ENCODE results near the gene NFE2.
"Not testable (repeated sequence)": the region's sequence is repeated elsewhere in the genome, so short reads cannot be mapped to it uniquely, and the experiment has no call there.

The NFE2 gene

DNA sequence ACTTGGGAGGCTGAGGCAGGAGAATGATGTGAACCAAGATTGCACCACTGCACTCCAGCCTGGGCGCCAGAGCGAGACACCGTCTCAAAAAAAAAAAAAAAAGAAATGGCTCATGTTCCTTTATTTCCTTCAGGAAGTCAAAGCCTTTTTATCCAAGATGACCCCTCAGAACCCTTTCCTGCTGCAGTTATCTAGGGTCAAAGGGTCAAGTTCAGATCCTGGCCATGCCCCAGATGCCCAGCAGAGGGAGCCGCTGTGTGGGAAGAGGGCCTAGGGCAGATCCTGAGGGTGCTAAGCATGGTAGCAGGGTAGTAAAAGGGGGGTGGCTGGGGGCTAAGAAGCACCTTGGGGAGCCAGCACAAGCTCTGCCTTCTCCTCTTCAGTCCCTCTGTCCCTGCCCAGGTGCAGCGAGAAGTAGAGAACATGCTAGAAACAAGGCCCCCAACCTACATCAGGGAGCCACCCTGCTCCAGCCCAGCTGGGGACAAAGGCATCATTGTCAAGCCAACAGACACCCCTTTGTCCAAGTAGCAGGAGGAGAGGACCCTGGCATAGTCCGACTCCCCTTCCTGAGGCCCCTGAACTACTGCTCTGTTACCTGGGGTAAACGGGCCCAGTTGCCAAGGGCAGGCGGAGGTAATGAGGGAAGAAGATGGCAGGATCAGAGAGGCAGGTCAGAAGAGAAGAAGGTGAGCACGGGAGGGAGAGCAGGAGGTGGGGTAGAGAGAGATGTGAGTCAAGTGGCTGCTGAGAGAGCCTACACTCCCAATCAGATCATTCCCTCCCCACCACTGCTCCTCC is 6.5 kb downstream of the NFE2 start:
- H3K4me1 ChIP-seq (ENCODE audit: control insufficient read depth, insufficient read depth, low read length), result no peaks in the 10 kb centered on the region
- H3K27me3 ChIP-seq (ENCODE audit: control insufficient read depth, insufficient read depth, low read length, poor library complexity, severe bottlenecking), result no peaks in the 10 kb centered on the region
- 82 to 83% methylated on average over 9 of the region's 9 CpGs for WGBS, 2 experiments
- no peaks in the 10 kb centered on the region for H3K36me3 ChIP-seq (ENCODE audit: control insufficient read depth, insufficient read depth, low read length)
- H3K4me3 ChIP-seq (ENCODE audit: insufficient read depth, low read depth, low read length), result no peak overlapping the region
- H3K27ac ChIP-seq (ENCODE audit: insufficient read depth, low read depth, low read length, poor library complexity, severe bottlenecking), result no peak overlapping the region
- no peaks in the 10 kb centered on the region for H3K9me3 ChIP-seq (ENCODE audit: control insufficient read depth, low read length)

- Histone ChIP-seq H3K4me3 (ENCODE audit: insufficient read depth, low read depth, low read length) (no peak overlapping the region), H3K9me3 (ENCODE audit: control insufficient read depth, low read length) (no peaks in the 10 kb centered on the region), H3K27me3 (ENCODE audit: control insufficient read depth, insufficient read depth, low read length, poor library complexity, severe bottlenecking) (no peaks in the 10 kb centered on the region), H3K27ac (ENCODE audit: insufficient read depth, low read depth, low read length, poor library complexity, severe bottlenecking) (no peak overlapping the region), H3K36me3 (ENCODE audit: control insufficient read depth, insufficient read depth, low read length) (peaks cover under 1% of the 10 kb centered on the region), H3K4me1 (ENCODE audit: control insufficient read depth, insufficient read depth, low read length) (no peaks in the 10 kb centered on the region)
- WGBS, 2 experiments, result 93 to 96% methylated on average over 7 of the region's 7 CpGs
These were observed 7.9 kb downstream of the NFE2 start for GRCh38 chr12:54292931-54293241.

- Histone ChIP-seq H3K9me3 (ENCODE audit: control insufficient read depth, low read length) (no peaks in the 10 kb centered on the region), H3K4me3 (ENCODE audit: insufficient read depth, low read depth, low read length) (no peak overlapping the region), H3K27ac (ENCODE audit: insufficient read depth, low read depth, low read length, poor library complexity, severe bottlenecking) (no peak overlapping the region), H3K36me3 (ENCODE audit: control insufficient read depth, insufficient read depth, low read length) (peaks cover 6% of the 10 kb centered on the region), H3K4me1 (ENCODE audit: control insufficient read depth, insufficient read depth, low read length) (no peaks in the 10 kb centered on the region), H3K27me3 (ENCODE audit: control insufficient read depth, insufficient read depth, low read length, poor library complexity, severe bottlenecking) (no peaks in the 10 kb centered on the region)
- WGBS, 2 experiments, result 95 to 96% methylated on average over 30 of the region's 30 CpGs
These were observed 8.5 kb downstream of the NFE2 start for GRCh38 chr12:54292083-54292930.

DNA sequence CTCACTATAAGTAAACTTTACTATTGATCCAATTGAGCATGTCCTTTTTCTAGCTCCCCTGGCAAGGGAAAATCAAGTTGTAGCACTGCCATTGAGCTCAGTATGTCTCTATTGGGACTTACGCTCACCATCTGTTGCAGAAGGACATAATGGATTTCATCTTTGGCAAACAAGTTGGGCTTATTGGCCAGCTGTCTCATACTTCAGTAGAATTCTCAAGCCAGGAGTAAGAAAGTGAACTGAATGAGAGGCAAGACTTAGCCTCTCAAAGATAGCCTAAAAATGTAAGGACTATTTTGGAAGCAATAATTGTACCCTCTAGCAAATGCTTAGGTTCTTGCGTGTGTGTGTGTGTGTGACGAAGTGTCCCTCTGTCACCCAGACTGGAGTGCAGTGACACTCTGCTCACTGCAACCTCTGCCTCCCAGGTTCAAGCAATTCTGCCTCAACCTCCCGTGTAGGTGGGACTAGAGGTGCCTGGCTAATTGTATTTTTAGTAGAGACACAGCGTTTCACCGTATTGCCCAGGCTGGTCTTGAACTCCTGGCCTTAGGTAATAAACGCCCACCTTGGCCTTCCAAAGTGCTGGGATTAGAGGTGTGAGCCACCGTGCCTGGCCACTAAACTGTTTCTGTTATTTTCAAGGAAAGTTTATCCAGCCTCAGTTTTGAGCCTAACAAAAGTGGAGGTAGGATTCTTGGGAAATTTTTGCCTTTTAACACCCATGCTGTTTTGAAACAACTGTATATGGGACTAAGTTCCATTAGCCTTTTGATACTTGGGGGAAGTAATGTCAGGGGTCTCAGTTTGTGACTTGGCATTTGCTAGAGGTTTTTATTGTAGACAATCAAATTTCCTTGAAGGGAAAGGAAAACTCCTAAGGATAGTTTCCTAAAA is 13.3 kb downstream of the NFE2 start:
- H3K4me3 ChIP-seq (ENCODE audit: insufficient read depth, low read depth, low read length), result no peak overlapping the region
- peaks cover 44% of the 10 kb centered on the region for H3K36me3 ChIP-seq (ENCODE audit: control insufficient read depth, insufficient read depth, low read length)
- WGBS, 2 experiments, result 88 to 90% methylated on average over 8 of the region's 8 CpGs
- no peak overlapping the region for H3K27ac ChIP-seq (ENCODE audit: insufficient read depth, low read depth, low read length, poor library complexity, severe bottlenecking)
- no peaks in the 10 kb centered on the region for H3K27me3 ChIP-seq (ENCODE audit: control insufficient read depth, insufficient read depth, low read length, poor library complexity, severe bottlenecking)
- peaks cover 12% of the 10 kb centered on the region for H3K4me1 ChIP-seq (ENCODE audit: control insufficient read depth, insufficient read depth, low read length)
- H3K9me3 ChIP-seq (ENCODE audit: control insufficient read depth, low read length), result no peaks in the 10 kb centered on the region

DNA sequence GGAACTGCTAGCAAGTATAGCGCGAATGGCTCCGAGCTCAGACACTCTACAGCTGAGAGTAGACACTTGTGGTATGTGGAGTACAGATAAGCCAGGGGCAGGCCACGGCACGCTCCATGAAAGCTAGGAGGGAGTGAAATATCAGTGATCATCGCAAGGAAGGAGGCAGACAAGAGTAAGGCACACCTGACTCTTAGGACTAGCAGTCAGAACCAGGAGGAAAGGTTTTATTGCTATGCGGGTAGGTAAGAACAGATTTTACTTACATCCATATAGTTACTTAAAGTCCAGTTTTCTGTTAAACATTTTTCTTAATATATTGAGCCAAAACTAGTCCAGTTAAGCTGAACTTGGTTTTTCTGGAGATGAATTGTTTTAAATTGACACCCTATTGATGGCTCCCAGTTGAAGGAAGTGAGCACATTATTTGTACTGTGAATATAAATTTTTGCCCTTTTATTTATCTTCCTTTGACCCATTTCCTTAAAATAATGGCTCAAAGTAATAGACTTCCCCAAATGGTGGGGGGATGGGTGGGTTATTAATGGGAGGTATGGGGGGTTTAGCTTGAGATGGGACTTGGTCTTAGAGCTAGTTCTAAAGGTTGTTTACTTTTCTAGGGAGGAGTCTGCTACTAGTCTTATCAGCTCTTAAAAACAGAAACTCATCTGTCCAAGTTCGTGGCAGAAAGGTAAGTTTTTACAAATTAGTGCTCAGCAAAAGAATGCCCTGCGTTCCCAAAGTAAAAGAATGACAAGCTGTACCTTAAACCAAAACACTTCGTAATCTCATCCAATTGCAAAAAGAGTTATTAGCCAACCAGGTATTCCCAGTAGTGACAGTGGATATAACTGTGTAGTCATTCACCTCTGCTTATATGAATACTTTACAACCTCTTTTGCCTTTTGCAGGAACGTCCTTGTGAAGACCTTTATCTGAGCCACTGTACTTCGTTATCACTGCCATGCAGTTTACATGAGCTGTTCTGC is 14.5 kb downstream of the NFE2 start:
- Histone ChIP-seq H3K27me3 (ENCODE audit: control insufficient read depth, insufficient read depth, low read length, poor library complexity, severe bottlenecking) (no peaks in the 10 kb centered on the region), H3K4me3 (ENCODE audit: insufficient read depth, low read depth, low read length) (no peak overlapping the region), H3K27ac (ENCODE audit: insufficient read depth, low read depth, low read length, poor library complexity, severe bottlenecking) (no peak overlapping the region), H3K36me3 (ENCODE audit: control insufficient read depth, insufficient read depth, low read length) (peaks cover 55% of the 10 kb centered on the region), H3K4me1 (ENCODE audit: control insufficient read depth, insufficient read depth, low read length) (peaks cover 12% of the 10 kb centered on the region), H3K9me3 (ENCODE audit: control insufficient read depth, low read length) (no peaks in the 10 kb centered on the region)
- 95% methylated on average over 11 of the region's 12 CpGs for WGBS, 2 experiments

DNA sequence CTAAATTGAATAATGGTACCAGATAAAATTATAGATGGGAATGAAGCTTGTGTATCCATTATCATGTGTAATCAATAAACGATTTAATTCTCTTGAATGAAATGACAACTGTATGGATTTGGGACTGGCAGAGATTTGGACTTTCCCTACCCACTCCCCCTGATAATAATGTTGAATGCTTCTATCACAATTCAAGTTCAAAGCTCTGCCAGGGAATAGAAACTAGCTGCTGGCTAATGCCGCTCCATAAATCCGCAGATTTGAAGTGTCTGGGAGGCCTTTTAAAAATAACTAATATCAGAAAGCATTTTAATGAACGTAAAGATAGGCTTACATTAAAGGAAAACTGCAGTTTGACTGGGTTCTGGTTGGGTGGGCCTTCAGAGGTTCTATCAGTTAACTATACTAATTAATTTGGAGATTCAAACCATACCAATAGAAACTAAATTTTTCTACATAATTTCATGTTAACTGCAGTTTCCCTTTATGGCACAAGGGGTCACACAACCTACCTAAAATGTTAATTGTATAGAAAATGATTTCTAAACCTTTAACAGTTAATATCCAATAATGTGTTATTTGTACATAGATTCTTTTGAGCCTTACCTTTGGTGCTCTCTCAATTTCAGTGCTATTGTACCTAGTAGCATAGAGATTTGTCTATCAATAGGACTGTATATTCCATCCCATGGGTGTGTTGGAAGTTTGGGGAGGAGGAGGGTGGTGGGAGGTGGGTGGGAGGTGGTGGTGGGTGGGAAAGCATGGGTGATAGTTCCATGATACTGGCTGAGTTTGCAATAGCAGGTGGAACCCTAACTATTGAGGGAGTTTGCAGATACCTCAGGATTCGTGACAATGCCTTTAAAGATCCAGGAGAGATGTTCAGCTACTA is 15.4 kb downstream of the NFE2 start:
- H3K36me3 ChIP-seq (ENCODE audit: control insufficient read depth, insufficient read depth, low read length), result peaks cover 56% of the 10 kb centered on the region
- no peaks in the 10 kb centered on the region for H3K9me3 ChIP-seq (ENCODE audit: control insufficient read depth, low read length)
- 81 to 94% methylated on average over 5 of the region's 5 CpGs for WGBS, 2 experiments
- no peak overlapping the region for H3K27ac ChIP-seq (ENCODE audit: insufficient read depth, low read depth, low read length, poor library complexity, severe bottlenecking)
- peak overlapping the region; percentile 13 for H3K4me3 ChIP-seq (ENCODE audit: insufficient read depth, low read depth, low read length)
- H3K27me3 ChIP-seq (ENCODE audit: control insufficient read depth, insufficient read depth, low read length, poor library complexity, severe bottlenecking), result no peaks in the 10 kb centered on the region
- peaks cover 12% of the 10 kb centered on the region for H3K4me1 ChIP-seq (ENCODE audit: control insufficient read depth, insufficient read depth, low read length)

- not testable (repeated sequence) for H3K9me3 ChIP-seq (ENCODE audit: control insufficient read depth, low read length); H3K27me3 ChIP-seq (ENCODE audit: control insufficient read depth, insufficient read depth, low read length, poor library complexity, severe bottlenecking); H3K27ac ChIP-seq (ENCODE audit: insufficient read depth, low read depth, low read length, poor library complexity, severe bottlenecking)
- 86 to 88% methylated on average over 1 of the region's 2 CpGs for WGBS, 2 experiments
- H3K4me3 ChIP-seq (ENCODE audit: insufficient read depth, low read depth, low read length), result peak overlapping the region; percentile 65
- H3K36me3 ChIP-seq (ENCODE audit: control insufficient read depth, insufficient read depth, low read length), result peaks cover 56% of the 10 kb centered on the region
- peaks cover 12% of the 10 kb centered on the region for H3K4me1 ChIP-seq (ENCODE audit: control insufficient read depth, insufficient read depth, low read length)
These were observed 16.6 kb downstream of the NFE2 start for GRCh38 chr12:54284070-54284780.

DNA sequence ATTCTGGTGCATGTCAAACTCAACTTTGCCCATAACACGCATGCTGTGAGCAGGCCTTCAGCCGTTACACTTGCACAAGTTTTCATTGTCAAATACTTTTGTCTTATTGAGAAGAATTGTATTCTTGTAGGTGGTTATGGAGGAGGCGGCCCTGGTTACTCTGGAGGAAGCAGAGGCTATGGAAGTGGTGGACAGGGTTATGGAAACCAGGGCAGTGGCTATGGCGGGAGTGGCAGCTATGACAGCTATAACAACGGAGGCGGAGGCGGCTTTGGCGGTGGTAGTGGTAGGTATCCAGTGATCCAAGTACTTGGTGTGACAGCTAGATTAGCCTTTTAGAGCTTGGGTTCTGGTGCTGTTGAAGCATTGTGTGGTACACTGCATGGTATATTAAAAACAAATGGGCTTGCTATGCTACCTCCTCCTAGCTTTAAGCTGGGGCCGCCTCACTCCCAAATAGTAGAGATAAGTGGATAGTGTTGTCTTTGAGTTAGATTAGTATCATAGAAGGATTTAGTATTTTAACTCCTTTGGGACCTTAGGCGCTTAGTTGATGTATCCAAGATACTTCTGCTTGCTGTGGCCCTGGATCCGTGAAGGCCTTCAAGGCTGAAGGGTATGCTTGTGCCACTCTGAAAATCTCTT is 17.7 kb downstream of the NFE2 start:
- H3K4me3 ChIP-seq (ENCODE audit: insufficient read depth, low read depth, low read length), result peak overlapping the region; percentile 65
- H3K27ac ChIP-seq (ENCODE audit: insufficient read depth, low read depth, low read length, poor library complexity, severe bottlenecking), result peak overlapping the region; percentile 4
- WGBS, 2 experiments, result 57 to 70% methylated on average over 11 of the region's 11 CpGs
- H3K9me3 ChIP-seq (ENCODE audit: control insufficient read depth, low read length), result no peaks in the 10 kb centered on the region
- H3K36me3 ChIP-seq (ENCODE audit: control insufficient read depth, insufficient read depth, low read length), result peaks cover 56% of the 10 kb centered on the region
- H3K27me3 ChIP-seq (ENCODE audit: control insufficient read depth, insufficient read depth, low read length, poor library complexity, severe bottlenecking), result no peaks in the 10 kb centered on the region
- H3K4me1 ChIP-seq (ENCODE audit: control insufficient read depth, insufficient read depth, low read length), result peaks cover 13% of the 10 kb centered on the region
